Measurements from ENCODE around the gene EPHA3.
"Not testable (repeated sequence)": the region's sequence is repeated elsewhere in the genome, so short reads cannot be mapped to it uniquely, and the experiment has no call there.

EPHA3 gene

GRCh38 chr3:89280822-89281365 is 173.5 kb downstream of the EPHA3 start:
- no peak for DNase-seq (ENCODE audit: low read depth)

DNA sequence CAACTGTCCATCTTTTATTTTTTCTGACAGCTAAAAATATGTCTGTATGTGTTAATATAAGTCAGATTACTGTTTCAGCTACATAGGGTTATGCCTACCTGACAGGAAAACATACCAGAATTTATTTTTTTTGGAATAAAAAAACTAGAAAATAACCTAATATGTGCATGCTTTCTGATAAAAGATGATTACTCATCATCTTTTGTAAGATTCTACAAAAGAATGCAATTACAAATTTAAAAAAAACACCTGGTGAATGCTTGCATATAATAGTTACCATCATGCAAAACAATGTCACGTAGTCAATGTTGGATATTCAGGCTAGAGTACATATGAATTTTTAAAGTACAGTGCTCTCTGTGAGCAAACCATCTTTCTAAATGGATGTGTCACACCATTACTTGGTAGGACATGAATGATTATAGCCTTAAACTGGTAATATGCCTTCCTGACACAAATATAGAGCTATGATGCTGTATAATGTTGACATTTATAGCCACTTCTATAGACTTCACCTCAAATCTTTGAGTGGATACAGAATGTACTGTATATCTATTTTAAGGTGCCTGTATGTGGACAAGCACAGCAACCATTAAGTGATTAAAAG is 180.6 kb downstream of the EPHA3 start:
- DNase-seq (ENCODE audit: low read depth) = no peak

- no peak for DNase-seq (ENCODE audit: low read depth)
Observed at GRCh38 chr3:89289574-89290190, 182.3 kb downstream of the EPHA3 start.

DNA sequence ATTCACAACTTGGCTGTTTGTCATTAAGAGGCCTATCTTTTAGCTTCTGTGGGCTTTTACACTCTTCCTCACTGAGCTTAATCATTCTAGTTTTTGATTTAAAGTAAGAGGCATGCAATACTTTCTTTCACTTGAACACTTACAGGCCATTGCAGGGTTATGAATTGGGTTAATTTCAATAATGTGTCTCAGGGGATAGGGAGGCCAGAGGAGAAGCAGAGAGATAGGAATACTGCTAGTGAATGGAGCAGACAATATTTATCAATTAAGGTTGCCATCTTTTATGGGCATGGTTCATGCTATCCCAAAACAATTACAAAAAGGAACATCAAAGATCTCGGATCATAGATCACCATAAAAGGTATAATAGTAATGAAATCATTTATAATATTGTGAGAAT is 189.8 kb downstream of the EPHA3 start:
- DNase-seq (ENCODE audit: low read depth) = no peak

DNA sequence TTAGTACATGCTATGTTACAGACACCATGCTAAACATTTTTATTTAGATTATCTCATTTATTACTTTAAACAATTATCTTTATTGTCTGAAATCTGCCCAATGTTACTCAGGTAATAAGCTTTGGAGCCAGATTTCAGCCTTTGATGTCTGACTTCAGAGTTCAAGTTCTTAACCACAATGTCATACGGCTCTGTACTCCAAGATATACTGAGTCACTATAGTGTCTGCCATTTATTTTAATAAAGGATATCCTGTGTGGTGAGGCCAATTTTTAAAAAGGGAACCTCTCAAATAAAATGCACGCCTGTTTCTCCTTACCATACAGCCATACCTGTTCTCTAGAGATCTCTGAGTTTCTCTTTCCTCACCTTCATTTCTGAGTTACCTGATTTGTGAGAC is 193.1 kb downstream of the EPHA3 start:
- DNase-seq (ENCODE audit: low read depth) = no peak

- DNase-seq (ENCODE audit: low read depth) = no peak
Observed at GRCh38 chr3:89300981-89301380, 193.6 kb downstream of the EPHA3 start.

DNA sequence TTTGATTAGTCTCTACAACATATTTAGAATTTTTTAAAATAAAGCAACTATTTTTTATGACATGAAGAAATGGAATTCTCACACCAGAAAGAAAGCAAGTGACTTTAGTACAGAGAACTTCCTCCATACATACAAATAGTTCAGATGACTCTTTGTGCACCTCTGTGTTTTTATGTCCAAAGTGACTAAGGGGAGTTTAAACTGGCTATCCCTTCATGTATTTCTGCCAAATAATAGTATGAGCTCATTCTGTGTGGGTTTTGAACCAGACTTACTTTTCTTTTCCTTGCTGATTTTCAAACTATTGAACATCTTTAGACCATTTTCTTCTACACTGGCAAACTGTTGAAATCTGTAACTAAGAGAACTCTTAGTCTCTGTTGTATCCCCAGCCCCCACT is 196.3 kb downstream of the EPHA3 start:
- DNase-seq (ENCODE audit: low read depth) = no peak

DNA sequence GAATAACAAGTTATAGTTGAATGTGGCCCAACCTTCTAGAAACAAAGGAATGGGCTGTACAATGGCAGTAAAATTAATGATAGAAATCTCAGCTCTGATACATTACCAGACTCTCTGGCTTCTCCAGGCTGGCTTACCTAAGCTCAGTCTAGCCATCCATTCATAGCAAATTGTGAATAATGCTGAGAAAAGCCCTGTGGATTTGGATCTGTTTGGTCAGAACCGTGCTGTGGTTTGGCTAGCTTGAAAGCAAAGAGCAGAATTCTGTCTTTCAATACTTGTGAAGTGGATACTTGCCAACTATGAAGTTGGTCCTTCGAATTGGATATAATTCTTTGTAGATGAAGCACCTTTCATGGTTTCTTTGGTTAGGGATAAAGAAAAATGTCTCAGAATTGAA is 199.1 kb downstream of the EPHA3 start:
- no peak for DNase-seq (ENCODE audit: low read depth)

DNA sequence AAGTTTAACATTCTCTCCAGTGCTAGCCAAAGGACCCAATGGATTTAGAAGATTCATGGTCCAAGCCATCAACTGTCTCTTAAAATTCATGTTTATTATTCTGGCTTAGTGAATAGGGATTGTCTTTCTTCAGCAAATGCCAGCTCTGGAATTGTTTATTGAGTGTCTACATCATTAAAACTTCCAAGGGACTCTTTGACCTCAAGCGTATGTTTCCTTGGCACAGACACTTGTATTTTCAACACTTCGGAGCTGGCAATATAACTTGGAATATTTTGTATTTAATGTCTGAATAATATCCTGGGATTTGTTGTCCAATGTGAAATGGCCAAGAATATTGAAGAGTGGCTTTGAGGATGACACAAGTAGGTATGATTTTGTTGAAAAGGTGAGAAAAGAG is 204.2 kb downstream of the EPHA3 start:
- no peak for DNase-seq (ENCODE audit: low read depth)

- no peak for DNase-seq (ENCODE audit: low read depth)
Observed at GRCh38 chr3:89312141-89312540, 204.7 kb downstream of the EPHA3 start.

DNA sequence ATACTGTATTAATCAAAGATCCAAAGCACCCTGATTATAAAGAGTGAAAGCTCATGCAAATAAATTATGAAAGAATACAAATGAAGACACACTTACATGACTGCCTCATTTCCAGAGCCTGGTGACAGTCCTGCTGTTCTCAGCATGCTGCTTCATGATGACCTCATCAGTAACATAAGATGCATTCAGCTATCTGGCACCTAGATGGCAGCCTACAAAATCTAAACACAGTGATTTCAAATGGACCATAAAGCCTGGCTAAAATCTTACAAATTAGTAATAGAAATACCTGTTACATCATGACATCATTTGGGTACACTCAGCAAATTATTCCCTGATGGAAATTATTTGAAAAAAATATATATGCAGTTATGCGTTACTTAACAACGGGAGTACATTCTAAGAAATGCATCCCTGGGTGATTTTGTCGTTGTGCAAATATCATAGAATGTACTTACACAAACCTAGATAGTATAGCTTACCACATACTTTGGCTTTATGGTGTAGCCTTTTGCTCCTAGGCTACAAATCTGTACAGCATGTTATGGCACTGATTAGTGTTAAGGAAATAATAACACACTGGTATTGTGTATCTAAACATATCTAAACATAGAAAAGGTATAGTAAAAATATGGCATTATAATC is 207.2 kb downstream of the EPHA3 start:
- no peak for DNase-seq (ENCODE audit: low read depth)

GRCh38 chr3:89315750-89316470 is 208.5 kb downstream of the EPHA3 start:
- no peak for DNase-seq (ENCODE audit: low read depth)

DNA sequence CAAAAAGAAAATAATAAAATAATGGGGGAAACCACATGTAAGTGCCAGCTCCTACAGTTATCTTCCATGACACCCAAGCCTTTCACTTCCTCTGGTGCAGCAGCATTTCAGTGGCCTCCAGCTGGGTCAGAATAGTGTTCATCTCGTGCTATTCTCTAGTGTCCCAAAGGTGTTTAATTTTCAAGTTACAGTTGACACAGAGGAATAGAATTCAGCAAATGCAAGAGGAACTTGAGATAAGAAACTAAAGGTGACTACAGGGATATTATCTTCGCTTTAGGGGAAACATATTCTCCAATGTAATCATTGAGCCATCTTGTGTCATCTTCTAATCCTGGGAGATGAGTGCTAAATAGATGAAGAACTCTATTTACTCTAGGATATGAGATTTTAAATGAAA is 212.8 kb downstream of the EPHA3 start:
- no peak for DNase-seq (ENCODE audit: low read depth)

DNA sequence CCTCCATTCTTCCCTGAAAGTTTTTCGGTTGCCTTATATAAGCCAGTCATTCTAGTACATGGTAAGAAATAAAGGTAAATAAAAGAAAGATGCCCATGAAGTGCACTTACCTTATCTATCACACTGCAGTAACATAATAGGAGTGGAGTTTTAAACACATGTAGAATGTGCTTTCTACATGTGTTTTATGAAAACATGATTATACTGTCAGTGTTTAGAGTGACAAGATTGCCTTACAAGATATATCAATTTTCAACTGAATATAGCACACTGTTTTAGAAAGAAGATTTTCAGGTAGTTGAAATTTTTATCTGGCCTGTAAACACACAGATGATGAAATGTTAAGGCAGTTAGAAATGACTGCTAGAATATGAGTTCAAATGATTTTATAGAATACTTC is 219.6 kb downstream of the EPHA3 start:
- DNase-seq (ENCODE audit: low read depth) = no peak

DNA sequence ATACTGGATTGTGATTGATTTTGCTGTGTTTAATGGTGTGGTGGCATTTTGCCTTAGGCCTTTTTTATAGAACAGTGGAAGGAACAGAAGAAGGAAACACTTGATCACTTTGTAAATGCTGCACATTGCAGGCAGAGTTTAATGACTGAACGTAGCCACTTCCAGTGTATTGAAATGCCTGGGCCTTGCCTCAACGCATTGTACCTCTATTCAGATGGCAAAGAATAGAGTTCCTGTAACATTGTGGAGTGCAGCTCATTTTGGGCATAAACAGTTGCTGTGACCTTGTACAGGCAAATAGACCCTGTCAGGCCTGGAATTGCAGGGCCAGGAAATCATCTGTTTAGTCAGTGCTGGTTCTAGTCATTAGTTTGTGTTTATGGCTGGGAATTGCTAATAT is 225.0 kb downstream of the EPHA3 start:
- DNase-seq (ENCODE audit: low read depth) = no peak

GRCh38 chr3:89332793-89333192 is 225.4 kb downstream of the EPHA3 start:
- no peak for DNase-seq (ENCODE audit: low read depth)

- DNase-seq (ENCODE audit: low read depth) = no peak
Observed at GRCh38 chr3:89335693-89336092, 228.3 kb downstream of the EPHA3 start.

GRCh38 chr3:89340408-89340807 is 233.0 kb downstream of the EPHA3 start:
- no peak for DNase-seq (ENCODE audit: low read depth)

- no peak for DNase-seq (ENCODE audit: low read depth)
Observed at GRCh38 chr3:89344076-89344475, 236.7 kb downstream of the EPHA3 start.

DNA sequence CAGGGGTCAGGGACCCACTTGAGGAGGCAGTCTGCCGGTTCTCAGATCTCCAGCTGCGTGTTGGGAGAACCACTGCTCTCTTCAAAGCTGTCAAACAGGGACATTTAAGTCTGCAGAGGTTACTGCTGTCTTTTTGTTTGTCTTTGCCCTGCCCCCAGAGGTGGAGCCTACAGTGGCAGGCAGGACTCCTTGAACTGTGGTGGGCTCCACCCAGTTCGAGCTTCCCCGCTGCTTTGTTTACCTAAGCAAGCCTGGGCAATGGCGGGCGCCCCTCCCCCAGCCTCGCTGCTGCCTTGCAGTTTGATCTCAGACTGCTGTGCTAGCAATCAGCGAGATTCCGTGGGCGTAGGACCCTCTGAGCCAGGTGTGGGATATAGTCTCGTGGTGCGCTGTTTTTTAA is 243.5 kb downstream of the EPHA3 start:
- DNase-seq (ENCODE audit: low read depth) = not testable (repeated sequence)

- DNase-seq (ENCODE audit: low read depth) = no peak
Observed at GRCh38 chr3:89353465-89353864, 246.0 kb downstream of the EPHA3 start.

DNA sequence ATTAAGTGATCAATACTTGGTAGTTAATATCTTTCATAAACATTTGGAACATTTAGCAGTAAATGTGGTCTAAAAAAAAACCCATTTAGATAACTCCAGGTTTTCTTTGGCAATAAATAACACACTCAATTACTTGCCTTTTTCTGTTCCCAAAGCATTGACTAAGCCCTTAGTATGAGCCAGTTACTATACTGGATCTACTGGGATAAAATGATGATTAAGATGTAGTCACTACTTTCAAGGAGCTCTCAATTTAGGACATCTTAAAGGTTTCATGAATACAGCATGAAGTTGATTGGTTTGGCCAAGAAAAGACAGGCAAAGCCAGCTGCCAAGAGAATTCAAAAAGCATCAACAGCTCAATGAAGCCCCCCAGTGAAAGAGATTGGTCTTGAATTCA is 250.9 kb downstream of the EPHA3 start:
- no peak for DNase-seq (ENCODE audit: low read depth)

DNA sequence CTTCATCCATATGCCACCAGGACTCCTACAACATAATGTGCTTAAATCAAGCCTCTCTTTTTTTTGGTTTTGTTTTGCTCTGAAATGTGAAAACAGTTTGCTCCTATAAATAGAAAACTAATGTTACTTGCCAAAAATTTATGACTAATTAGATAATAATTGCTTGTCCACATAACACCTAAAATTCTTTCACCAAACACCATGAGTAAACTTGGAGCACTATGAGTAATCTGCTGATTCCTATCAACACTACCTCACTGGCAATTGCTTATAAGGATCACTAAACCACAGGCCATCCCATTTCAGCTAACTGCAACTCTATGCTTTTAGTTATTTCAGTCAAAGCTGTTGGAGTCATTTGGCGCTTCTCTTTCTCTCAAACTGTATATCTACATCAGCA is 252.7 kb downstream of the EPHA3 start:
- DNase-seq (ENCODE audit: low read depth) = no peak

Measured in GM04504 (cell line).